A549 (cell line): ENCODE results near the gene SLC16A1. TPM values are rescaled to one million over a fixed set of nuclear protein-coding genes. Genes with fewer than 3 reads are reported as not detected.

Source experiments
- polyA plus RNA-seq, 4 experiments: library from polyadenylated mRNA; depleted of rRNA in 3 of 4; stranded (reverse); fragments of >200 nt; fragmentation: RNase III in 1 of 4; extraction: RNeasy Plus Mini Kit Qiagen cat#74134 plus additional on column Dnase treatment in 1 of 4; gene quantifications; 2 replicates in 3 of 4; 3 replicates in 1 of 4; pipeline ENCODE4 v1.2.3, GENCODE V29; 2011 to 2017
- small RNA-seq, 6 experiments: library from RNA; depleted of rRNA; stranded (forward); fragments of <200 nt; gene quantifications; one replicate each; pipeline ENCODE3, GENCODE V24; 2012

Gene SLC16A1
- polyA plus RNA-seq, 2 of the 4 experiments (the other 2 are of a cell fraction), result 42.7 to 70.2 TPM

Small RNA genes within 50 kb of the gene (small RNA-seq; reads per million reads assigned to genes)
- 0 reads per million in 6 experiments for gene AL390729.2

Other genes with a start within 250 kb of the SLC16A1 start
- gene RHOC, start 249.1 kb downstream of the SLC16A1 start, polyA plus RNA-seq (2011; rRNA removed), result 255 and 321 TPM in 2 replicates
- 278 to 298 TPM (median 296 TPM) in 3 replicates for gene RHOC, start 249.1 kb downstream of the SLC16A1 start, polyA plus RNA-seq (2017; fragmentation: RNase III; extraction: RNeasy Plus Mini Kit Qiagen cat#74134 plus additional on column Dnase treatment)
- 0.62 and 0.66 TPM in 2 replicates for gene PPM1J, start 240.9 kb downstream of the SLC16A1 start, polyA plus RNA-seq (2011; rRNA removed)
- 0.32 to 0.51 TPM (median 0.33 TPM) in 3 replicates for gene PPM1J, start 240.9 kb downstream of the SLC16A1 start, polyA plus RNA-seq (2017; fragmentation: RNase III; extraction: RNeasy Plus Mini Kit Qiagen cat#74134 plus additional on column Dnase treatment)
- gene LRIG2, start 117.0 kb upstream of the SLC16A1 start, polyA plus RNA-seq (2011; rRNA removed), result 7.4 and 9.3 TPM in 2 replicates
- 2.8 to 3.0 TPM (median 2.8 TPM) in 3 replicates for gene LRIG2, start 117.0 kb upstream of the SLC16A1 start, polyA plus RNA-seq (2017; fragmentation: RNase III; extraction: RNeasy Plus Mini Kit Qiagen cat#74134 plus additional on column Dnase treatment)